Glomerular visceral epithelial cell (primary cell): ENCODE measurements around the gene ALOX5AP.
"Not testable (repeated sequence)": the region's sequence is repeated elsewhere in the genome, so short reads cannot be mapped to it uniquely, and the experiment has no call there.

Experiments
- DNase-seq: peaks from one replicate; pipeline ENCODE4 v3.0.0-alpha.2; 2016; ENCODE audit errors: extremely low spot score

Gene ALOX5AP

GRCh38 chr13:30737511-30738337 is 2.4 kb downstream of the ALOX5AP start:
- DNase-seq, result no peak

- no peak for DNase-seq
These were observed 3.3 kb downstream of the ALOX5AP start for GRCh38 chr13:30738526-30739236.

GRCh38 chr13:30739237-30739528 is 3.8 kb downstream of the ALOX5AP start:
- DNase-seq, result no peak

GRCh38 chr13:30739761-30740642 is 4.7 kb downstream of the ALOX5AP start:
- DNase-seq, result peak; percentile 88

- no peak for DNase-seq
These were observed 7.6 kb downstream of the ALOX5AP start for GRCh38 chr13:30742901-30743300.

- DNase-seq, result peak; percentile 95
These were observed 8.1 kb downstream of the ALOX5AP start for GRCh38 chr13:30743319-30744055.

- peak; percentile 62 for DNase-seq
These were observed 8.8 kb downstream of the ALOX5AP start for GRCh38 chr13:30744056-30744680.

GRCh38 chr13:30744681-30745077 is 9.3 kb downstream of the ALOX5AP start:
- no peak for DNase-seq

GRCh38 chr13:30745906-30746686 is 10.8 kb downstream of the ALOX5AP start:
- peak; percentile 31 for DNase-seq

GRCh38 chr13:30746791-30747190 is 11.4 kb downstream of the ALOX5AP start:
- DNase-seq, result no peak

- DNase-seq, result not testable (repeated sequence)
These were observed 12.5 kb downstream of the ALOX5AP start for GRCh38 chr13:30747845-30748244.

GRCh38 chr13:30748717-30749116 is 13.4 kb downstream of the ALOX5AP start:
- no peak for DNase-seq

- DNase-seq, result no peak
These were observed 14.7 kb downstream of the ALOX5AP start for GRCh38 chr13:30750036-30750435.

GRCh38 chr13:30751183-30751933 is 16.0 kb downstream of the ALOX5AP start:
- peak; percentile 9 for DNase-seq

- DNase-seq, result no peak
These were observed 17.0 kb downstream of the ALOX5AP start for GRCh38 chr13:30752201-30752797.

- DNase-seq, result no peak
These were observed 17.8 kb downstream of the ALOX5AP start for GRCh38 chr13:30753030-30753616.

GRCh38 chr13:30755678-30756077 is 20.3 kb downstream of the ALOX5AP start:
- no peak for DNase-seq

GRCh38 chr13:30757026-30757742 is 21.8 kb downstream of the ALOX5AP start:
- DNase-seq, result no peak
